K562 (cell line): ENCODE measurements around the gene GBA2. TPM values are rescaled to one million over a fixed set of nuclear protein-coding genes. Genes with fewer than 3 reads are reported as not detected.
A peak's percentile ranks its signal among the peaks of the same experiment; 100 is the strongest.

ENCODE experiments used
- ARID1B ChIP-seq: fragments of 450-650 bp; IDR thresholded peaks from 2 replicates; pipeline ENCODE4 v1.6.1; 2016; ENCODE audit warnings: antibody characterized with exemption, mild to moderate bottlenecking, inconsistent platforms
- ARID3A ChIP-seq: IDR thresholded peaks from 2 replicates; pipeline ENCODE4 v1.6.1; 2012; ENCODE audit warnings: low read depth, low read length, improper control_type of control experiment, borderline replicate concordance
- ELF2 ChIP-seq: fragments of 250-450 bp; sonication (Bioruptor Pico); IDR thresholded peaks from 2 replicates; pipeline ENCODE4 v1.5.0; 2021; ENCODE audit warnings: mild to moderate bottlenecking
- HNRNPH1 ChIP-seq: fragments of 200-400 bp; formaldehyde crosslinking; optimal IDR thresholded peaks from 2 replicates; pipeline ENCODE3; 2017; ENCODE audit warnings: low read depth, mild to moderate bottlenecking, low read length, moderate library complexity
- HSF4 ChIP-seq: fragments of 250-450 bp; sonication (Bioruptor Pico); IDR thresholded peaks from 2 replicates; pipeline ENCODE4 v2.1.2; 2022; ENCODE audit warnings: mild to moderate bottlenecking, moderate library complexity, borderline replicate concordance
- KDM4B ChIP-seq, 2 experiments: fragments of 450-650 bp in 1 of 2; sonication (generic) in 1 of 2; IDR thresholded peaks; 2 replicates each; pipeline ENCODE4 v1.6.1; 2016 to 2017; ENCODE audit warnings: borderline replicate concordance in 2 of 2, antibody characterized with exemption in 1 of 2, low read depth in 1 of 2, mild to moderate bottlenecking in 1 of 2
- MAZ ChIP-seq, 2 experiments: fragments of 450-650 bp in 1 of 2; sonication (generic) in 1 of 2; formaldehyde crosslinking; IDR thresholded peaks in 1 of 2; conservative IDR thresholded peaks in 1 of 2; 2 replicates each; pipeline versions ENCODE4 v1.4.0 to v1.5.0; 2020; ENCODE audit warnings: mild to moderate bottlenecking in 1 of 2, missing genetic modification reagents in 1 of 2
- MTA3 ChIP-seq: fragments of 450-650 bp; formaldehyde crosslinking; IDR thresholded peaks from 2 replicates; pipeline ENCODE4 v1.6.1; 2017; ENCODE audit warnings: mild to moderate bottlenecking, borderline replicate concordance
- NFE2 ChIP-seq: IDR thresholded peaks from 2 replicates; pipeline ENCODE4 v1.6.1; 2014; ENCODE audit warnings: antibody characterized with exemption, low read depth
- SNAPC5 ChIP-seq: fragments of 250-450 bp; sonication (Bioruptor Pico); IDR thresholded peaks from 2 replicates; pipeline ENCODE4 v1.8.0; 2021; ENCODE audit warnings: moderate library complexity, mild to moderate bottlenecking, inconsistent platforms
- SREBF2 ChIP-seq: sonication (generic); formaldehyde crosslinking; IDR thresholded peaks from 2 replicates; pipeline ENCODE4 v1.4.0; 2020; ENCODE audit warnings: mild to moderate bottlenecking, missing genetic modification reagents
- ZFX ChIP-seq: sonication (generic); formaldehyde crosslinking; IDR thresholded peaks from 2 replicates; pipeline ENCODE4 v1.8.0; 2022; ENCODE audit warnings: mild to moderate bottlenecking, missing genetic modification reagents, moderate library complexity
- ZNF12 ChIP-seq: sonication (generic); formaldehyde crosslinking; IDR thresholded peaks from 2 replicates; pipeline ENCODE4 v1.4.0; 2020; ENCODE audit warnings: mild to moderate bottlenecking, missing genetic modification reagents
- ZNF175 ChIP-seq: fragments of 200-800 bp; sonication (Bioruptor generic); IDR thresholded peaks from 2 replicates; pipeline ENCODE4 v1.6.1; 2016; ENCODE audit warnings: low read depth, mild to moderate bottlenecking, missing genetic modification characterization, missing compliant biosample characterization
- polyA plus RNA-seq, 8 experiments: library from polyadenylated mRNA; depleted of rRNA in 4 of 8; stranded (reverse) in 5 of 8; unstranded in 3 of 8; fragments of >200 nt; fragmentation: Nextera tagmentation in 2 of 8; fragmentation: Illumina TruSeq in 1 of 8; extraction: Ambion mirVana in 2 of 8; extraction: Trizol in 1 of 8; gene quantifications; 2 replicates each; pipeline versions ENCODE4 v1.2.1 to v1.2.3, GENCODE V29; 2011 to 2014; ENCODE audit warnings: inconsistent platforms in 1 of 8, missing spikeins in 1 of 8
- total RNA-seq, 7 experiments: library from RNA; depleted of rRNA in 6 of 7; stranded (reverse); fragments of >200 nt in 6 of 7; fragmentation: Illumina TruSeq in 2 of 7; extraction: Trizol in 2 of 7; gene quantifications; 2 replicates each; pipeline versions ENCODE4 v1.2.1 to v1.2.3, GENCODE V29; 2011 to 2021; ENCODE audit warnings: low replicate concordance in 1 of 7
- TF ChIP-seq, protein P1 (sequence below): sonication (generic); formaldehyde crosslinking; IDR thresholded peaks from 2 replicates; pipeline ENCODE4 v1.8.1; 2023; ENCODE audit warnings: missing genetic modification reagents, mild to moderate bottlenecking, borderline replicate concordance
- TF ChIP-seq, protein P2 (sequence below): fragments of 250-450 bp; sonication (Bioruptor Pico); IDR thresholded peaks from 2 replicates; pipeline ENCODE4 v1.4.0; 2020; ENCODE audit warnings: mild to moderate bottlenecking, moderate library complexity

The GBA2 gene
- total and polyA plus RNA-seq, 9 of the 15 experiments (the other 6 are each of a cell fraction or from before 2014, with no cell fraction given): 14.1 to 60.4 (median 32.1) TPM

GRCh38 chr9:35732800-35733541 lies 16.1 kb downstream of the GBA2 start (continued):
- TF ChIP-seq, protein P1, sequence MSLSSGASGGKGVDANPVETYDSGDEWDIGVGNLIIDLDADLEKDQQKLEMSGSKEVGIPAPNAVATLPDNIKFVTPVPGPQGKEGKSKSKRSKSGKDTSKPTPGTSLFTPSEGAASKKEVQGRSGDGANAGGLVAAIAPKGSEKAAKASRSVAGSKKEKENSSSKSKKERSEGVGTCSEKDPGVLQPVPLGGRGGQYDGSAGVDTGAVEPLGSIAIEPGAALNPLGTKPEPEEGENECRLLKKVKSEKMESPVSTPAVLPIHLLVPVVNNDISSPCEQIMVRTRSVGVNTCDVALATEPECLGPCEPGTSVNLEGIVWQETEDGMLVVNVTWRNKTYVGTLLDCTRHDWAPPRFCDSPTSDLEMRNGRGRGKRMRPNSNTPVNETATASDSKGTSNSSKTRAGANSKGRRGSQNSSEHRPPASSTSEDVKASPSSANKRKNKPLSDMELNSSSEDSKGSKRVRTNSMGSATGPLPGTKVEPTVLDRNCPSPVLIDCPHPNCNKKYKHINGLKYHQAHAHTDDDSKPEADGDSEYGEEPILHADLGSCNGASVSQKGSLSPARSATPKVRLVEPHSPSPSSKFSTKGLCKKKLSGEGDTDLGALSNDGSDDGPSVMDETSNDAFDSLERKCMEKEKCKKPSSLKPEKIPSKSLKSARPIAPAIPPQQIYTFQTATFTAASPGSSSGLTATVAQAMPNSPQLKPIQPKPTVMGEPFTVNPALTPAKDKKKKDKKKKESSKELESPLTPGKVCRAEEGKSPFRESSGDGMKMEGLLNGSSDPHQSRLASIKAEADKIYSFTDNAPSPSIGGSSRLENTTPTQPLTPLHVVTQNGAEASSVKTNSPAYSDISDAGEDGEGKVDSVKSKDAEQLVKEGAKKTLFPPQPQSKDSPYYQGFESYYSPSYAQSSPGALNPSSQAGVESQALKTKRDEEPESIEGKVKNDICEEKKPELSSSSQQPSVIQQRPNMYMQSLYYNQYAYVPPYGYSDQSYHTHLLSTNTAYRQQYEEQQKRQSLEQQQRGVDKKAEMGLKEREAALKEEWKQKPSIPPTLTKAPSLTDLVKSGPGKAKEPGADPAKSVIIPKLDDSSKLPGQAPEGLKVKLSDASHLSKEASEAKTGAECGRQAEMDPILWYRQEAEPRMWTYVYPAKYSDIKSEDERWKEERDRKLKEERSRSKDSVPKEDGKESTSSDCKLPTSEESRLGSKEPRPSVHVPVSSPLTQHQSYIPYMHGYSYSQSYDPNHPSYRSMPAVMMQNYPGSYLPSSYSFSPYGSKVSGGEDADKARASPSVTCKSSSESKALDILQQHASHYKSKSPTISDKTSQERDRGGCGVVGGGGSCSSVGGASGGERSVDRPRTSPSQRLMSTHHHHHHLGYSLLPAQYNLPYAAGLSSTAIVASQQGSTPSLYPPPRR: no peak
- TF ChIP-seq, protein P2, sequence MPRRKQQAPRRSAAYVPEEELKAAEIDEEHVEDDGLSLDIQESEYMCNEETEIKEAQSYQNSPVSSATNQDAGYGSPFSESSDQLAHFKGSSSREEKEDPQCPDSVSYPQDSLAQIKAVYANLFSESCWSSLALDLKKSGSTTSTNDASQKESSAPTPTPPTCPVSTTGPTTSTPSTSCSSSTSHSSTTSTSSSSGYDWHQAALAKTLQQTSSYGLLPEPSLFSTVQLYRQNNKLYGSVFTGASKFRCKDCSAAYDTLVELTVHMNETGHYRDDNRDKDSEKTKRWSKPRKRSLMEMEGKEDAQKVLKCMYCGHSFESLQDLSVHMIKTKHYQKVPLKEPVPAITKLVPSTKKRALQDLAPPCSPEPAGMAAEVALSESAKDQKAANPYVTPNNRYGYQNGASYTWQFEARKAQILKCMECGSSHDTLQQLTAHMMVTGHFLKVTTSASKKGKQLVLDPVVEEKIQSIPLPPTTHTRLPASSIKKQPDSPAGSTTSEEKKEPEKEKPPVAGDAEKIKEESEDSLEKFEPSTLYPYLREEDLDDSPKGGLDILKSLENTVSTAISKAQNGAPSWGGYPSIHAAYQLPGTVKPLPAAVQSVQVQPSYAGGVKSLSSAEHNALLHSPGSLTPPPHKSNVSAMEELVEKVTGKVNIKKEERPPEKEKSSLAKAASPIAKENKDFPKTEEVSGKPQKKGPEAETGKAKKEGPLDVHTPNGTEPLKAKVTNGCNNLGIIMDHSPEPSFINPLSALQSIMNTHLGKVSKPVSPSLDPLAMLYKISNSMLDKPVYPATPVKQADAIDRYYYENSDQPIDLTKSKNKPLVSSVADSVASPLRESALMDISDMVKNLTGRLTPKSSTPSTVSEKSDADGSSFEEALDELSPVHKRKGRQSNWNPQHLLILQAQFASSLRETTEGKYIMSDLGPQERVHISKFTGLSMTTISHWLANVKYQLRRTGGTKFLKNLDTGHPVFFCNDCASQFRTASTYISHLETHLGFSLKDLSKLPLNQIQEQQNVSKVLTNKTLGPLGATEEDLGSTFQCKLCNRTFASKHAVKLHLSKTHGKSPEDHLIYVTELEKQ: no peak
- TF ChIP-seq ELF2 (CRISPR knock-in tag) (no peak), MAZ (CRISPR knock-in tag; conservative IDR thresholded peaks at IDR 0.05 in 1 of 2, IDR thresholded peaks at IDR 0.05 in 1 of 2) (0 out of 4 replicates have a peak, but pooled peaks of 1 of the 2 experiments have one; percentile 41), ZNF12 (CRISPR knock-in tag) (no peak), SNAPC5 (no peak), SREBF2 (no peak), ZNF175 (CRISPR knock-in tag) (no peak), MTA3 (no peak), KDM4B (IDR thresholded peaks at IDR 0.05; ENCODE audit: borderline replicate concordance in 2 of 2, low read depth in 1 of 2) (no peak), HSF4 (CRISPR knock-in tag) (no peak), ZFX (0 out of 2 replicates have a peak, but pooled peaks have one; percentile 42), ARID3A (no peak), ARID1B (no peak), NFE2 (no peak), HNRNPH1 (no peak)
